HepG2 (cell line): ENCODE measurements around the gene MEF2A. TPM values are rescaled to one million over a fixed set of nuclear protein-coding genes. Genes with fewer than 3 reads are reported as not detected.

Experiments used
- ATAC-seq: fragments of 200-7000 bp; cut with Tn5 transposase; 3 replicates; pipeline ENCODE4 v1.9.1; 2020; ENCODE audit warnings: mild to moderate bottlenecking, moderate library complexity
- BruUV-seq: library from RNA; stranded (reverse); fragments of 400-500 nt; replicated peaks from 2 replicates; lab custom pipeline; 2021; lab: Mats Ljungman, UMichigan
- CTCF ChIA-PET: fragments of 300-600 bp; formaldehyde crosslinking; extraction: SDS; loops from one replicate; lab custom pipeline; 2021; ENCODE audit warnings: low total read pairs, inconsistent platforms, low intra/inter-chr PET ratio; lab: Yijun Ruan, JAX
- POLR2A ChIA-PET: fragments of 350-600 bp; sonication (Branson Sonifier 250); formaldehyde crosslinking; loops from one replicate; lab custom pipeline; 2020; ENCODE audit warnings: antibody characterized with exemption, inconsistent platforms; lab: Yijun Ruan, JAX
- DNase-seq: peaks from one replicate; pipeline ENCODE4 v3.0.0-alpha.2; 2015; ENCODE audit warnings: low spot score
- FAIRE-seq: peaks from 3 replicates; lab custom pipeline; 2011; peaks lifted over from hg19 to GRCh38; lab: Jason Lieb, UNC
- H2AFZ ChIP-seq: one replicate; pipeline ENCODE4 v1.6.1; 2011; ENCODE audit warnings: low read length, inconsistent platforms
- H3K27ac ChIP-seq: fragments of 300-600 bp; 3 replicates; pipeline ENCODE4 v1.8.0; 2011; ENCODE audit warnings: mixed run types, mild to moderate bottlenecking, mixed read lengths, low read length, inconsistent platforms; ENCODE audit not compliant: insufficient read depth; ENCODE audit errors: extremely low read length
- H3K27me3 ChIP-seq, 2 experiments: fragments of 200-600 bp in 1 of 2; 2 replicates in 1 of 2; 3 replicates in 1 of 2; pipeline versions ENCODE4 v1.6.0 to v1.8.0; 2011; ENCODE audit warnings: low read length in 2 of 2, mild to moderate bottlenecking in 2 of 2, moderate library complexity in 2 of 2, inconsistent platforms in 1 of 2; ENCODE audit not compliant: insufficient read depth in 2 of 2, control insufficient read depth in 1 of 2
- H3K36me3 ChIP-seq, 2 experiments: fragments of 200-600 bp in 1 of 2; replicated peaks in 1 of 2; 2 replicates in 1 of 2; 3 replicates in 1 of 2; pipeline versions ENCODE4 v1.5.1 to v1.8.0; 2011; ENCODE audit warnings: low read length in 2 of 2, inconsistent platforms in 1 of 2; ENCODE audit not compliant: insufficient read depth in 2 of 2, control insufficient read depth in 1 of 2
- H3K4me1 ChIP-seq: 2 replicates; pipeline ENCODE4 v1.5.1; 2012; ENCODE audit warnings: low read length, inconsistent platforms; ENCODE audit not compliant: insufficient read depth
- H3K4me2 ChIP-seq: 2 replicates; pipeline ENCODE4 v1.6.0; 2011; ENCODE audit warnings: low read depth, low read length, inconsistent platforms
- H3K4me3 ChIP-seq, 3 experiments: fragments of 200-600 bp in 1 of 3; sonication (generic), shearing (Covaris generic) in 1 of 3; replicated peaks in 1 of 3; 2 replicates each; pipeline ENCODE4 v1.5.1; 2011 to 2016; ENCODE audit warnings: low read length in 3 of 3, inconsistent platforms in 2 of 3, low read depth in 2 of 3, mild to moderate bottlenecking in 2 of 3, control low read depth in 1 of 3, mixed read lengths in 1 of 3; ENCODE audit not compliant: insufficient read depth in 1 of 3
- H3K79me2 ChIP-seq: one replicate; pipeline ENCODE4 v1.6.1; 2011; ENCODE audit warnings: low read length, inconsistent platforms; ENCODE audit not compliant: insufficient read depth
- H3K9ac ChIP-seq: 2 replicates; pipeline ENCODE4 v1.6.0; 2011; ENCODE audit warnings: mild to moderate bottlenecking, low read depth, low read length, inconsistent platforms; ENCODE audit not compliant: insufficient read depth
- H3K9me3 ChIP-seq: 2 replicates; pipeline ENCODE4 v1.5.1; 2012; ENCODE audit warnings: mild to moderate bottlenecking, low read length
- H4K20me1 ChIP-seq: 2 replicates; pipeline ENCODE4 v1.6.0; 2011; ENCODE audit warnings: inconsistent platforms, mild to moderate bottlenecking, low read length, moderate library complexity; ENCODE audit not compliant: insufficient read depth
- FOXP1 ChIP-seq, 2 experiments: fragments of 450-650 bp in 1 of 2; IDR thresholded peaks; 2 replicates each; pipeline ENCODE4 v1.6.1; 2017 to 2018; ENCODE audit warnings: antibody characterized with exemption in 1 of 2
- NR1H2 ChIP-seq: sonication (generic); formaldehyde crosslinking; IDR thresholded peaks from 2 replicates; pipeline ENCODE4 v1.8.1; 2022; ENCODE audit warnings: low read depth, missing genetic modification reagents, borderline replicate concordance
- ZNF549 ChIP-seq: sonication (generic); formaldehyde crosslinking; IDR thresholded peaks from 2 replicates; pipeline ENCODE4 v1.5.0; 2020; ENCODE audit warnings: missing genetic modification reagents
- WGBS: methylation state at CpG from one replicate; pipeline ENCODE4 v1.1.6; 2017; ENCODE audit warnings: low lambda C conversion rate; 5-methylcytosine and 5-hydroxymethylcytosine counted together
- in situ Hi-C: cut with HindIII; loops from 2 replicates; pipeline ENCODE4 v1.10.0; 2017; ENCODE audit warnings: low pct_unique_long_range_greater_than_20kb; ENCODE audit not compliant: extremely low pct_ligation_motif_present
- intact Hi-C: fragments of 100-400 bp; cut with micrococcal nuclease; formaldehyde crosslinking; loops from one replicate; pipeline ENCODE4 v1.10.0; 2022; ENCODE audit not compliant: unreplicated experiment
- polyA plus RNA-seq, 8 experiments: library from polyadenylated mRNA; depleted of rRNA in 3 of 8; stranded (reverse) in 7 of 8; unstranded in 1 of 8; fragments of >200 nt; fragmentation: Illumina TruSeq in 4 of 8; extraction: Trizol in 4 of 8; gene quantifications; 2 replicates each; pipeline versions ENCODE4 v1.2.1 to v1.2.3, GENCODE V29; 2011 to 2016; ENCODE audit warnings: low read depth in 4 of 8, missing spikeins in 1 of 8, mixed read lengths in 1 of 8; ENCODE audit not compliant: insufficient read depth in 1 of 8
- total RNA-seq, 5 experiments: library from RNA; depleted of rRNA; stranded (reverse); fragments of >200 nt; fragmentation: Illumina TruSeq; extraction: Trizol; gene quantifications; 2 replicates each; pipeline ENCODE4 v1.2.3, GENCODE V29; 2016; ENCODE audit warnings: low read depth in 1 of 5

MEF2A gene
- total and polyA plus RNA-seq, 2 of the 13 experiments (the other 11 are each of a cell fraction or from before 2014, with no cell fraction given), result 15.2 to 24.4 TPM

DNA sequence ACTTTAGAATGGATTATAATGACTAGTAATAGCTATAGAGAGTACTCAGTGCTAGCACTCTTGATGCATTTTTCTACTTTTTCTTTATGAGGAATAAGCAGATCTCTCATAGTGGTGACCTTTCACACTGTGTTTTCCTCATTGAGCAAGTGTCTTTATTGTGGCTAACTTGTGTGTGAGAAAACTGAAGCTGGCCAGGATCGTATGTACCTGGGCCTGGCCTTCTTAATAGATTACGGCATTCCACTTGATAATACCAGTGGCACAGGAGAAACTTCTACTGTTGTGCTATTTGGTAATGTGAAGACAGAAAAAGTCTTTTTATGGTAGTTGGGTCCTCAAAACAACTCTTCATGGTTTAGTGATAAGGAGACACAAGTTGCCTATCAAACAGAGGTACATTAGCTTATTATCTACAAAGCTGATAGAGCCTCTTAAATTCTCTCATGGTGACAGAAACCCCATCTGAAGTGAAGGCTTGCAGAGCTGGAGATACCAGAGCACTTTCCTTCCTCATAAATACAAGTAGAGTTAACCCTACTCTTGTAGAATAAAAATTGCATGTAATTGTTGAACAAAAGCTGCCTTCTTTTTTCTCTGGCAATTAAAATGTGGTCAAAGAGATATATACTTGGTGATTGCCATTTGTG, 102.9 kb downstream of the MEF2A start:
- FAIRE-seq (no peak), ATAC-seq (peak; percentile 42), DNase-seq (peak; percentile 4)
- Histone ChIP-seq H2AFZ (no peak overlapping the region), H3K27ac (peak overlapping the region; percentile 54), H3K4me1 (peaks cover 28% of the 10 kb centered on the region)
- BruUV-seq, result no TSS peak
- intact Hi-C loops, result no loop called here
- no peak for TF ChIP-seq NR1H2 (CRISPR knock-in tag)
- TF ChIP-seq, all 625 proteins: peak for 0
- in situ Hi-C loops, result no loop called here
- CTCF ChIA-PET, result no interaction called here
- 68% methylated on average over 2 of the region's 2 CpGs for WGBS
- Histone ChIP-seq H4K20me1 (no peaks in the 10 kb centered on the region), H3K36me3 (peaks cover 2 to 11% of the 10 kb centered on the region in 2 experiments; a peak in 2 of 5 replicates), H3K4me3 (no peak overlapping the region), H3K4me2 (peak overlapping the region; percentile 16; the same call in 1 of the 2 replicates), H3K27me3 (no peaks in the 10 kb centered on the region), H3K79me2 (no peaks in the 10 kb centered on the region), H3K9ac (no peak overlapping the region), H3K9me3 (no peaks in the 10 kb centered on the region)
- POLR2A ChIA-PET, result interaction anchor here (2.3 kb wide), 1 partner anchor 65 kb away, joined by 10 read pairs; the partner anchor contains the start of gene LYSMD4

DNA sequence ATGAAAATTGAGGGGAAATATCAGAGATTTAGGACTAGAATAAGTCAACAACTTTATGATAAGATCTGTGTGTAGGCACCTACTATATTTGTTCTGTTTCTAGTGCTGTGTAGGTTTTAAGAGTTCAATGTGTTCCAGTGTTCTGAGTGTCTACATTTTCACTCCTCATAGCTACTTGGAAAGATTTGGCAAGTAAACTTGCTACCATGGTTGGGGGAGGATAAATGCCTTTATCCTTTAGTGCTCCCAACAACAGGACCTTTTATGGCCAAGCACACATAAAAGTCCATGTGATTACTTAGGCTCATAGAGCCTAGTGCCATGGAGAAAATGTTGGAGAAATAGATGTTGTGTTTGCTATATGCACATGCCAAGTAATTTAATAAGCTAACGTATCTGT, 103.5 kb downstream of the MEF2A start:
- in situ Hi-C loops (no loop called here), intact Hi-C loops (no loop called here)
- Histone ChIP-seq H3K4me2 (no peak overlapping the region), H3K9me3 (no peaks in the 10 kb centered on the region), H4K20me1 (no peaks in the 10 kb centered on the region), H3K9ac (no peak overlapping the region), H2AFZ (no peak overlapping the region), H3K36me3 (peaks cover 2 to 13% of the 10 kb centered on the region in 2 experiments; a peak in 4 of 5 replicates), H3K27ac (peak overlapping the region; percentile 54), H3K4me1 (peaks cover 28% of the 10 kb centered on the region), H3K4me3 (no peak overlapping the region), H3K79me2 (no peaks in the 10 kb centered on the region), H3K27me3 (no peaks in the 10 kb centered on the region)
- no TSS peak for BruUV-seq
- POLR2A ChIA-PET, result interaction anchor here (2.3 kb wide), 1 partner anchor 64 kb away, joined by 10 read pairs; the partner anchor contains the start of gene LYSMD4
- DNase-seq (peak; percentile 53), FAIRE-seq (peak; percentile 30), ATAC-seq (peak; percentile 65)
- CTCF ChIA-PET, result no interaction called here
- no peak for TF ChIP-seq ZNF549
- TF ChIP-seq FOXP1 (IDR thresholded peaks at IDR 0.05), result no peak
- TF ChIP-seq FOXP1 (CRISPR knock-in tag; IDR thresholded peaks at IDR 0.05), result peak; percentile 23; the same call in 1 of the 2 replicates
- WGBS, result 93% methylated on average over 1 of the region's 1 CpG
